ENCODE measurements around the gene SCUBE1.

The SCUBE1 gene

GRCh38 chr22:43166132-43166930, 176.8 kb downstream of the SCUBE1 start:
- peaks cover 43% of the 10 kb centered on the region for H3K36me3 ChIP-seq

GRCh38 chr22:43164636-43165035, 178.5 kb downstream of the SCUBE1 start:
- Histone ChIP-seq H3K9me3 (no peaks in the 10 kb centered on the region), H3K36me3 (peaks cover 34% of the 10 kb centered on the region), H3K4me1 (no peaks in the 10 kb centered on the region; the same call in 1 of the 2 replicates), H3K4me3 (ENCODE audit: low read depth, low read length) (no peak overlapping the region), H3K27me3 (no peaks in the 10 kb centered on the region)
- TF ChIP-seq, protein P1, sequence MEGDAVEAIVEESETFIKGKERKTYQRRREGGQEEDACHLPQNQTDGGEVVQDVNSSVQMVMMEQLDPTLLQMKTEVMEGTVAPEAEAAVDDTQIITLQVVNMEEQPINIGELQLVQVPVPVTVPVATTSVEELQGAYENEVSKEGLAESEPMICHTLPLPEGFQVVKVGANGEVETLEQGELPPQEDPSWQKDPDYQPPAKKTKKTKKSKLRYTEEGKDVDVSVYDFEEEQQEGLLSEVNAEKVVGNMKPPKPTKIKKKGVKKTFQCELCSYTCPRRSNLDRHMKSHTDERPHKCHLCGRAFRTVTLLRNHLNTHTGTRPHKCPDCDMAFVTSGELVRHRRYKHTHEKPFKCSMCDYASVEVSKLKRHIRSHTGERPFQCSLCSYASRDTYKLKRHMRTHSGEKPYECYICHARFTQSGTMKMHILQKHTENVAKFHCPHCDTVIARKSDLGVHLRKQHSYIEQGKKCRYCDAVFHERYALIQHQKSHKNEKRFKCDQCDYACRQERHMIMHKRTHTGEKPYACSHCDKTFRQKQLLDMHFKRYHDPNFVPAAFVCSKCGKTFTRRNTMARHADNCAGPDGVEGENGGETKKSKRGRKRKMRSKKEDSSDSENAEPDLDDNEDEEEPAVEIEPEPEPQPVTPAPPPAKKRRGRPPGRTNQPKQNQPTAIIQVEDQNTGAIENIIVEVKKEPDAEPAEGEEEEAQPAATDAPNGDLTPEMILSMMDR (IDR thresholded peaks at IDR 0.05; ENCODE audit: low read depth, low read length): no peak
- no peak for DNase-seq

More at GRCh38 chr22:43166132-43166930, 176.8 kb downstream of the SCUBE1 start:
- no peak for DNase-seq
- no peaks in the 10 kb centered on the region for H3K27me3 ChIP-seq
- H3K4me1 ChIP-seq: no peaks in the 10 kb centered on the region; the same call in 1 of the 2 replicates
- no peaks in the 10 kb centered on the region for H3K9me3 ChIP-seq
- TF ChIP-seq, protein P1 (IDR thresholded peaks at IDR 0.05; ENCODE audit: low read depth, low read length): no peak
- no peak overlapping the region for H3K4me3 ChIP-seq (ENCODE audit: low read depth, low read length)

DNA sequence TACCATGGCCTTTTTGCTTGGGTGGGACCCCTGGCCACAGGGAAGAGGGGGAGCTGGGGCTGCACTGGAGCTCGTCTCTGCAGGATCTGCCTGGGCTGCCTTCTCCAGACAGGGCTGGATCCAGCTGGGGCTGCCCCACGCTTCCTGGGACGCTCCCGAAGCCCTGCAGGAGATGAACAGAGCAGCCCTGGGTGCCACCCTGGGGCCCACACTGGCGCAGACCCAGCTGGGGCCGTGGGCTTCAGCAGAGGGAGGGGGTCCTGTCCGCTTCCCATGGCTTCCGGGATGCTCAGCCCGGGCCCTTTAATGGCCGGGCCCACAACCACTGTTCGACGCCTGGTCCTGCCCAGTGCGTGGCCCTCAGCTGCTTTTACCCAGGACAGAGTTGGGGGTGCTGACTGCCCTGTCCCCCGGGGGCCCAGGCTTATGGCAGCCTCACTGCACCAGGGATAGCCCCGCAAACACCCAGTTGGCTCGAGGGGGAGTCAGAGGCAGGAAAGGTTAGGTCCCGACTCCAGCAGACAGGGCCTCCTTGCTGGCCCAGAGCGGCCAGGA, 179.9 kb downstream of the SCUBE1 start:
- TF ChIP-seq, protein P1 (IDR thresholded peaks at IDR 0.05; ENCODE audit: low read depth, low read length): no peak
- Histone ChIP-seq H3K36me3 (peaks cover 22% of the 10 kb centered on the region), H3K4me1 (no peaks in the 10 kb centered on the region; the same call in 1 of the 2 replicates), H3K4me3 (ENCODE audit: low read depth, low read length) (no peak overlapping the region), H3K9me3 (no peaks in the 10 kb centered on the region), H3K27me3 (no peaks in the 10 kb centered on the region)
- no peak for DNase-seq

DNA sequence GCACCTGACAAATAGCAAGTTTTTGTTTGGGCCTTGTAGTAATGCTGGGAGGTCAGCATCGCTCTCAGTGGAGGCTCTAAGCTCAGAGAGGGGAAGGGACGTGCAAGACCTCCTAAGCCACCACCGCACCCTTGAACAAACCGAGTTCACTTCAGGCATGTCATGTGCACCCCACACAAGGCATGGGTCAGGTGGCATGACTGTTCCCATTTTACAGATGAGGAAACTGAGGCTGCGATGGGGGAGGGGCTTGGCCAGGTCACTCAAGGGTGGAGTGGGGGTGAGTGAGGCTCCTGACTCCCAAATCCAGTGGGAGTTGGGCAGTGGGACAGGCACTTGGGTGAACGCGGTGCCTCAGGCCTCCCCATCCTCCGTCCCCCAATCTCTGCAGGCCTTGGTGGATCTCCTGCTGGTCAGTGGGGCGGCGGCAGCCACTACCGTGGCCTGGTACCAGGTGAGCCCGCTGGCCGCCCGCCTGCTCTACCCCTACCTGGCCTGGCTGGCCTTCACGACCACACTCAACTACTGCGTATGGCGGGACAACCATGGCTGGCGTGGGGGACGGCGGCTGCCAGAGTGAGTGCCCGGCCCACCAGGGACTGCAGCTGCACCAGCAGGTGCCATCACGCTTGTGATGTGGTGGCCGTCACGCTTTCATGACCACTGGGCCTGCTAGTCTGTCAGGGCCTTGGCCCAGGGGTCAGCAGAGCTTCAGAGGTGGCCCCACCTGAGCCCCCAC, 180.6 kb downstream of the SCUBE1 start:
- DNase-seq: no peak
- no peaks in the 10 kb centered on the region; the same call in 1 of the 2 replicates for H3K4me1 ChIP-seq

GRCh38 chr22:43160497-43161126, 182.6 kb downstream of the SCUBE1 start:
- no peak for DNase-seq
- TF ChIP-seq, protein P1 (IDR thresholded peaks at IDR 0.05; ENCODE audit: low read depth, low read length): no peak
- Histone ChIP-seq H3K27me3 (no peaks in the 10 kb centered on the region), H3K9me3 (no peaks in the 10 kb centered on the region), H3K36me3 (peaks cover 21% of the 10 kb centered on the region), H3K4me3 (ENCODE audit: low read depth, low read length) (no peak overlapping the region), H3K4me1 (peaks cover 6% of the 10 kb centered on the region)

More for the DNA sequence above, 180.6 kb downstream of the SCUBE1 start:
- H3K36me3 ChIP-seq: peaks cover 16% of the 10 kb centered on the region
- H3K27me3 ChIP-seq: no peaks in the 10 kb centered on the region
- TF ChIP-seq, protein P1 (IDR thresholded peaks at IDR 0.05; ENCODE audit: low read depth, low read length): no peak
- H3K9me3 ChIP-seq: no peaks in the 10 kb centered on the region
- H3K4me3 ChIP-seq (ENCODE audit: low read depth, low read length): no peak overlapping the region

Measured in BE2C (cell line).